Activated gamma-delta T cell (primary cell): ENCODE data around the gene ENO4.

ENCODE experiments used
- DNase-seq: peaks from one replicate; lab custom pipeline; 2025; lab: John Stamatoyannopoulos, UW
- total RNA-seq, 2 donors: gene quantifications; one replicate each; lab custom pipeline; 2026; lab: John Stamatoyannopoulos, UW

The ENO4 gene, protein sequence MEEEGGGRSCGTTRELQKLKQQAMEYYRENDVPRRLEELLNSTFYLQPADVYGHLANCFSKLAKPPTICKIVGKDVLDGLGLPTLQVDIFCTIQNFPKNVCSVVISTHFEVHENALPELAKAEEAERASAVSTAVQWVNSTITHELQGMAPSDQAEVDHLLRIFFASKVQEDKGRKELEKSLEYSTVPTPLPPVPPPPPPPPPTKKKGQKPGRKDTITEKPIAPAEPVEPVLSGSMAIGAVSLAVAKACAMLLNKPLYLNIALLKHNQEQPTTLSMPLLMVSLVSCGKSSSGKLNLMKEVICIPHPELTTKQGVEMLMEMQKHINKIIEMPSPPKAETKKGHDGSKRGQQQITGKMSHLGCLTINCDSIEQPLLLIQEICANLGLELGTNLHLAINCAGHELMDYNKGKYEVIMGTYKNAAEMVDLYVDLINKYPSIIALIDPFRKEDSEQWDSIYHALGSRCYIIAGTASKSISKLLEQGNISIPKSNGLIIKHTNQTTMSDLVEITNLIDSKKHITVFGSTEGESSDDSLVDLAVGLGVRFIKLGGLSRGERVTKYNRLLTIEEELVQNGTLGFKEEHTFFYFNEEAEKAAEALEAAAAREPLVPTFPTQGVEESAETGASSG
- total RNA-seq, result 0 reads per million in 2 donors

DNA sequence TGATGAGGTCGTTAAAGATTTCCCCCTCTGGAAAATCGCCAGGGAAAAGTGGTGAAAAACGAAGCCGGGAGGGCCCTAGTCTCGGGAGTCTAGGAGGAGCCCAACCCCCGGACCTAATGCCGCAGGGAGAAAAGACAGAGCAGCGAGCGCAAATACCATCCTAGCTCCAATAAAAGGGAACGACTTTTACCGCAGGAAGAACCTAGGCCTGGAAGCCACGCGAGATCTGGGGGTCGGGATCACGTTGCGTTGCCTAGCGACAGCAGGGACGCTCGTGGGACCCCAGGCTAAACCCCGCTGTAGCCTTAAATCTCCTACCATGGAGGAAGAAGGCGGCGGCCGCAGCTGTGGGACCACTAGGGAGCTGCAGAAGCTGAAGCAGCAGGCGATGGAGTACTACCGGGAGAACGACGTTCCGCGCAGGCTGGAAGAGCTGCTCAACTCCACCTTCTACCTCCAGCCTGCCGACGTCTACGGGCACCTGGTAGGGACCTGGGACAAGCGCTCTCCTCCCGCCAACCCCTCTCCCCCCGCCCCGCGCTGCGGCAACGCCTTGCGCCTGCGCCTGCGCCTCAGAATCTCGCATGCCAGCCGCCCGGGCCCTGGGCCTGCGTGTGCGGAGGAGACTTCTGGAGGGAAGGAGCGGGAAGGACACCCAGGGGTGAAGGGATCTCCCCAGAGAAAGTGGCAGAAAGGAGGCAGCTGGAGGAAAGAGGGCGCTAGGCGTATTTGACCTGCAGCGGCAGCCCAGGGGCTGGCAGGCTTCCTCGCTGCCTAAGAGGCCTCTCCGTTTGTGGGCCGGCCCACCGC lies at the start of gene ENO4:
ENO4 (plus strand) TSS at position 252 of the 810 bp plus-strand sequence; CDS start at position 320, 68 bp downstream.
- no peak for DNase-seq

DNA sequence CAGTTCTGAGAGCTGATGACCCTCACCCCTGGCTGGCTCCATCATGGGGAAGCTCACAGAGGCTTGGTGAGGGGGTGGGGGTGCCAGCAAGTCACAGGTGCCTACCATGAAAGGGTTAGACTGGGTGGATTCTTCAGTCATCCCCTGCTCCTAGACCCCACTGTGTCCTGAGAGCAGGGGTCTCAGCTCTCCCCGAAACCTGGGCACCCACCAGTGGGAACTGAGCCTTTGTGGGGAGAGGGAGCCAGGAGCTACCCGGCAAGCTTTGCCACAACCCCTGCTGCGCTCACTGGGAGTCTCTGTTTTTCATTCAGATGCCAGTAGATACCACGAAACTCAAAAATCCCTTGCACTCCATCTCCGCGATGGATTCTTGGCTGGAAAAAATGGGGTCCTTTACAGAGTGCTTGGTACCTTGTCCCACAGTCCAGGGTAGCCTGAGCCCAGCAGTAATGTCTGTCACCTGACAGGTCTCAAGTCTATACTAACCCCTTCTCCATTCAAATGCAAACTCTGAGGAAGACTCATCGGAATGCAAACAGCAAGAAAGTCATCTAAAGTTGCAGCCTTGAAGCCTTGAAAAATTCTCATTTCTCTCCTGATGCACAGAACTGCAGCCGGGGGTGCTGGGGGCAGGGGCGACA lies 48.9 kb upstream of the ENO4 start:
- no peak for DNase-seq

DNA sequence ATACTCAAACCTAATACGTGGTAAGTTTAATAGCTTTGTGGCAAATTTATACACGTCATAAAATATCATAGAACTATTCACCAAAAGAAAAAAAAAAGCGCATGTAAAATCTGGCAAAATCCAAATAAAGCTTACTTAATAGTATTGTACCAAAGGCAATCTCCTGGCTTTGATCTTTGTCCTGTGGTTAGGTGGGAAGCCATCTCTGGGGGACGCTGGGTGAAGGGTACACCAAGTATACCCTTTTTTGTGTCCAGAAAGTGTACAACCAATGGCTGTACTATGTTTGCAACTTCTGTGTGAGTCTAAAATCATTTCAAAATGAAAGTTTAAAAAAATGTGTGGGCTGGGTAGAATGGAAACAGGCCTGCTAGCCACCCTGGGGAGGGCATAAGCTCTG lies 47.6 kb upstream of the ENO4 start:
- no peak for DNase-seq

DNA sequence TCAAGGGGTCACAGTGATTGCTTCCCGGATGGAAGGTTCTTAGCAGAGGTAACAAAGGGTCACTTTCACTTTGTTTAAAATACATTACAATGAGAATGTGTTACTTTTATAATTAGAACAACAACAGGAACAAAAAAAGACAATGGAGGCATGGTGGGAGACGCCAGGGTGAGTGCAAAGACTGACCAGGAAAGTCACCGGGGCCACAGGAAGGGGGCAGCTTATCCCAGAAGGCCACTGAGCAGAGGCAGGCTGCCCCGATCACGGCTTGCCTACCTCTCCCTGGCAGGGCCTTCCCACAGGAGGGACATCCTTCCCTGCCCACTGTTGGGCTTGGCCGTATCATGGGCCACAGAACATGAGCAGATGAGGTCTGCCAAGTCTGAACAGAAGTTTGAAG lies 46.8 kb upstream of the ENO4 start:
- DNase-seq, result no peak

DNA sequence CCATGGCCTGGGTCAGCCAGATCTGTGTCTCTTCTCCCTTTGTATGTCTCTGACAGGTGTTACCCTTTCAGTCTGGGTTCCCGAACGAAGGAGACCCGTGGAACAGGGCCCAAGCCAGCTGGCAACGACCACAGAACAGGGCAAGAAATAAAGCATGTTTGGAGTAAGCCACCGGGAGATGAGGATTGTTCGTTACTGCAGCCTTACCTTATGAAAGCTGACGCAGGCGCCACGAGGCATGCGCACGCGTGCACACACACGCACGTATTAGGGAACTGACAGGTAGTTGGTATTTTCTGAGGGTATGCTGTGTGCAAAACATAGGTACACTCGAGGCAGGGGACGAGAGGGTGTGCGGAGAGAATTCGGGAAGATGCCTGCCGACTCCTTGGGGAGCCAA lies 46.4 kb upstream of the ENO4 start:
- DNase-seq, result no peak

DNA sequence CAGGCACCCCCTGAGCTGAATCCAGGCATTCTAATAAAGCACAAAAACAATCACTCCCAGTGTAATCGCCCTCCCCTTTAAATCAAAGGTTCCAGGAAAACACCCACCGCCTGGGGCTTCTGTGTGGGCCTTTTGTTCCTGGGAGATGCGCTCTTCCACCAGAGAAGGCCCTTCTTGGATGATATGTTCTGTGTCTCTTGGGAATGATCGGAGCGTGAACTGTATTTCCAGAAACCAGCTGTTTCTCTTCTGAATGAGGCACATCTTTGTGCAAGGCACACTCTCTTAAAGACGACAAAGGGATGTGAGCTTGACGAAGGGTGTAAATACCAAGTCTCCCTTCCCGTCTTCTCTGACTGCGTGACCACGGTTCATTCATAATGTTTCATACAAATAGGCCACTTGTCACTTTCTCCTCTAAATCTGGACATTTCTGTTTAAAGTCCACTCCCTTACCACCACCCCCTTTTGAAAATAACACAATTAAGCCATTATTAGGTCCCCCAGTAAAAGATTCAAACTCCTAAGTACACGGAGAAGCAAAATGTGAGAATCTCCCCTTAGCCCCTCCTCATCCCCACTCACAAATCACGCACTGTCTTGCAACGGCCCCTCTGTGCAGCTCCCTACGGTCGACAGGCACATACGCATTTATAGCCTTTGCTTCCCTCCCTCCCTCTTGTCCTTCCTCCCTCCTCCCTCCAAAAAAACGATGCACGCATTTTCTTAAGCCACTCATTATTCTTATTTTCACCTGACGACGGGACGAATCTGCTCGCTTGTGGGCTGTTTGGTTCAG lies 45.6 kb upstream of the ENO4 start:
- no peak for DNase-seq

DNA sequence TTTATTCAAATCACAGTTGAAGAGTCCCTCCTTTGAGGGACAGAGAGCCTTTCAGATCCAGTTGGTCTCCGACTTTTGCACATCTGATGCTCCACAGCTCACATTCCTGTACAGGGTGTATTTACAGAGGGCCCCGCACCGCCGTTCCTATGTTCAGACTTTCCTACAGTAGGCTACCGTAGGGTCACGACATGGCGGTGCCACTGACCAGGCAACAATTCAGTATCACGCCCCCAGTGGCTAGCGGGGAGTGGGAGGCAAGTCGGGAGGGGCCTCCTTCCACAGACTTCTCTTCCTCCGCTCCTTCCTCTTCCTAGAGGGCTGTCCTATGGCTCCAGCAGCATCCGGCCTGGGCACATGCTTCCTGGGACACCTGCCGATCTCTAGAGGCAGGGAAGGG lies 40.6 kb upstream of the ENO4 start:
- no peak for DNase-seq

DNA sequence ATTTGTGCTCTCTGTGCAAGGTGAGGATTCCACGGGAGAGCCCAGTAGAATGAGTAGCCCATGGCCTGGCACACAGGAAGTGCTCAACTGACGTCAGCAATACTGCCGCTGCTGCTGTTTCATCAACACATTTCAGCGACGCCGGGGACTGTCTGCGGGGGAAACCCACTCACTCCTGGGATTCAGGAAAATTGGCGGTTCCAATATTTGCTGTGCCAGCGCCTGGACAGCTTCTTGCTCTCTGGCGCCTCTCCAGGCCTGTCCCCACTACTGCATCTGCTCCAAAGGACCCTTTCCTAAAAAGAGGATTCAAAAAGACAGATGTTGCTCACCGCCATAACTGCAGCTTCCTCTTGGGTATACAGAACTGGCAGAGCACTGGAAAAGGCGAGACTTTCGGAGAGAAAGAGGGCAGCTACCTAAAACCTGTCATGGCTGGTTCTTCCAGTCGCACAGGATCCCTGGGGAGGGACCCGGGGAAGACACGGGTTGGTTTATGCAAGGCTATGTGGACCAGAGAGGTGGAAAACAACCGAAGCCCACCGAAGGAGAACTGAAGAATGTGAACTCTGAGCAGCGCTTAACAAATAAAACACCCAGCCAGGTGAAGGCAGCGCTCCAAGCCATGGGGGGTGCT lies 39.7 kb upstream of the ENO4 start:
- no peak for DNase-seq

DNA sequence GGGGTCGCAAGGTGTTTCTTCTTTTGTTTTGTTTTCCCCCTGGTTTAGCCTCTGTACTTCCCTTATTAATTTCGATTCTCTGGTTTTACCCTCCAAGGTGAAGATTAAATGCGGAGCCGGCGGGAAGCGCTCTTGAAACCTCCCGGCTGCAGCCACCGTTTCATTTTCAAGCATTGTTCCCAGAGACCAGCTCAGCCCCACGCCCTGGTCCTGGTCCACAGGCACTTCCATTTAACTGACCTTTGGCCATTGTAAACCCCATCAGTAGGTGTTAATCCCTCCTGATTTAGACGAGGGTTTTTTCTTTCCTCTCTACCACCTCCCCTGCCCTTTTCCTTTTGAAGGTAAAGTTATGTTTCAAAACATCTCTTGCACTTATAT lies 39.2 kb upstream of the ENO4 start:
- DNase-seq, result no peak

DNA sequence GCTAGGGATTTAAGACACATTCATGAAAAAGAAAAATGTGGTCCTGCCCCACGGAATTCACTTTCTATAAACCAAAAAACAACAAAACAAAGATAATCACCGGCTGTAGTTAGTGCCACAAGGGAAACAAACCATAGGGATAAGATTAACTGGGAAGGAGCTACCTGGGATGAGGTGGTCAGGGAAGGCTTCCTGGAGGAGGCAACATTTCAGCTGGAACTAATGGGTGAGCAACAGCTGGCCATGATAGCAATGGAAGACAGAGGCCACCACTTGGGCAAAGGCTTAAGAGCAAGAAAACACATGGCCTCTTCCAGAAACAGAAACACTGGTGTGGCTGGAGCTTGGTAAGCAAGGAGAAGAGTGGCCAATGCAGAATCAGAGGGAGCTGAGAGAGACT lies 38.4 kb upstream of the ENO4 start:
- no peak for DNase-seq

DNA sequence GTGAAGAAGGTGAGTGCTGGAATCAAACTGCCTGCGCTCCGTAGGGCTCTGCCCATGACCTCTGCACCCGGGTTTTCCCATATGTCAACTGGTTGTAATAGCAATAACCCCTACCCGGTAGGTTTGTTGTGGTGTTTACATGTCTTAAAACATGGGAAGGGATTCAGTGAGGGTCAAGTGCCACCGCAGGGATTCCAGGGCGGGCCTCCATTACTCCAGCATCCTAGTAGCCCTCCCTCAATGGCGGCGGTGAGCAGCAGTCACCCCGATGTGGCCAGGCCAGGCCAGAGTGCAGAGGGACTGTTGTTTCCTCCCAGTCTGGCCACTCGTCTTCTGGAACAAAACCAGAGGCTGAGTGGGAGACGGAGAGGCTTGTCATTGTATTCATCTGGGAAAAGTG lies 37.6 kb upstream of the ENO4 start:
- DNase-seq, result no peak

DNA sequence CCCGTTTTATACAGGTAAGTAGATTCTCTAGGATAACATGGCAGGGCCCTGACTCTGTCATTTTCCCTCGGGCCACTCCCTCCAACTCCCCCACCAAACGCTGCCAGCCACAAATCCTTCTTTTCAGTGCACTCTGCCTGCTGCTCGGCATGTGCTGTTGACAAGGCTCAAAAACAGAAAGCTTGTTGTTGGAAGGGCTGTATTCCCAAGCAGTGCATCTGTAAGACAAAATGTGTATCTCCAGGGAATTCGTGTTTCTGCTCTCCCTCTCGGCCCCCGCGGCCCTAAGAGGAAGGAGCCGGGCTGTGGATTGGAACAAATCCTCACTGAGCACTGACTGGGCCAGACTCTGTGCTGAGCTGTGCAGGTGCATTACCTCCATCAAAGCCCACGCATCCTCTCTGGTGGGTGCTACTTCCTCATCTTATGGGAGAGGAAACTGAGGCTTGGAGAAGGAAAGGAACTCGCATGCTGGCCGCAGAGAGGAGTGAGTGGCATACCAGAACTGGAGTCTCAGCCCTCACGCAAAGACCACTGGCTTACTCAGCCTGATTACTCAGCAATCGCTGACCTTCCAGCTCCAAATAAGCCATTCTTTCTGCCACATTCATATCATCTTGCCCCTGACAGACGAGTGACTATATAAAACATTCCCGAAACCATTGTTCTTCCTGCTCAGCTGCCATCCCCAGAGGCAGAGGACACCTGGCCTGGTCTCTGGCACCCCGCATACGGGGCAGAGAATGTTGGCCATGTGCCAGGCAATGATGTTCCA lies 33.5 kb upstream of the ENO4 start:
- no peak for DNase-seq

DNA sequence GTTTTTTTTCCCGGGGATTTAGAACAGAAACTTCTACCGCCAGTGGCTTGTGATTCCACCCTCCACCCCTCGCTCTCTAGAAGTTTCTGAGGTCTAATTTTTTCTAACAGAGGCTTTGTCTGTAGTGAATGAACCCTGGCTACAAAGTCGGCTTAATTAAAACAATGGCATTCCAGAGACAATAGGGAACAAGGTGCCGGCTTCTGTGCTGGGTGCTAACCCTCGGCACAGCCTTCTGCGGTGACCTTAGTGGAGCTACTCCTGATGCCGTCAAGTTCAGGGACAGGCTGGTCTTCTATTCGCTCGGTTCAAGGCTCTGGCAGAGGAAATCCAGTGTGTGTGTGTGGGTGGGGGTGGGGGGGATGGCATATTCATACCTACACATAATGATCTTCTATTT lies 32.1 kb upstream of the ENO4 start:
- no peak for DNase-seq

DNA sequence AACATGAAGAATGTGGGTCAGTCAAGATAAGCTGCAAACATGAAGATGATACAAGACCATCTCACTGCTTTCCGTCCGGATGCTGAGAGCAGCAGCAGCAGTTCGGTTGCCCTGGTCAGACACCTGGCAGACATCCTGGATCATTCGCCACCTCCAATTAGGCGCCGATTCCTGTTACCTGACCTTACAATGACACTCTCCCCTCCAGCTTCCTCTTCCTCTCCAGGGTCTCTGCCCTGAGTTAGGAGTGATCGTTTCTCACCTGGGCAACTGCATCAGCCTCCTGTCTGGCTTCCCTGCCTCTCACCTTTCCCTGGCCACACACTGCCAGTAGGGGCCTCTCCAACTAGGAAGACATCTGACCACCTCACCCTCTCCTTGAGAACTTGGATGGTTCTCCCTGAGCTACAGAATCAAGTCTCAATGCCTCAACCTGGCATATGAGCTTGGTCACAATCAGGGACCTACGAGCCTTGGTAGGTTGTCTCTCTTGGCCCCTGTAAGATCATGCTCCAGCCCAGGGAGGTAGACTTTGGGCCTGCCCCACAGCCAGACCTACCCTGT lies 31.4 kb upstream of the ENO4 start:
- DNase-seq, result no peak

DNA sequence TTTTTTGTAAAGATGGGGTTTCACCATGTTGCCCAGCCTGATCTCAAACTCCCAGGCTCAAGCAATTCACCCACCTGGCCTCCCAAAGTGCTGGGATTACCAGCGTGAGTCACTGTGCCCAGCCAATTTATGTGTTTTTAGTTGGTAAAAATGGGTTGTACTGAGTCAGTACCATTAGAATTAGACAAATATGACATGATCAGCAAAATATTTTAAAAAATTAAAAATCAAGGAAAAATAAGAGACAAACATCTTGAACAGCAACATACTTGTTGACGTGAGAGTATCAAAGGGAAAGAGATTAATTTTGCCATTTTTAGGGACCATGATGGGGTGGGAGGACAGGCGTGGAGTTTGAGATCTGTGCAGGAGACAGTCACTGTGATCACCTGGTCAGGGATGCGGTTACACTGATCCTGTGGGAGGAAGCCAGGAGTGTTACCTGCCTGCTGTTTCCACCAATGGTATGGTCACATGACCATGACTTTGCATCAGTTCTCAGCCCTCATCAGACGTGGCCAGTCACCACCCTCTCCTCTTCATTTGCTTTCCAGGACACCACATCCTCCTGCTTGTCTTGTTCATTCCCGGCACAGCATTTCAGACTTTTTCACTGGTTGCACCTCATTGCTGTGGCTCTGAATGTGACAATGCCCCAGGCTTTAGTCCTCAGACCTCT lies 29.2 kb upstream of the ENO4 start:
- no peak for DNase-seq

DNA sequence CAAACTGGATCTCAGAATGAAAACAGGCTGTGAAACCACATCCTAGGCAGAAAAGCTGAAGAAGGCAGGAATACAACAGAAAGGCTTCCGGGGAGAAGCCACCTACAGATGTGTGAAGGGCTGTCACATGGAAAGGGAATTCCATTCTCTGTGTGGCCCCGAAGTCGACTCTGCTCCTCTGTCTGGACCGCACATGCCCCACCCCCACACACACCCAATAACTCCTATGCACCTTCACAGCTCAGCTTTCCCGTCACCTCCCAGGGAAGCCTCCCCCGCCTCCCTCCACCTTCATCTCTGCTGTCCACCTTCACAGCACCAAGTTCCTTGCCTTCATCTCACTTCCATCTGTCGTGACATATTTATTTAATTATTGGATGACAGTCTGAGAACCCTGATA lies 23.4 kb upstream of the ENO4 start:
- DNase-seq, result no peak

DNA sequence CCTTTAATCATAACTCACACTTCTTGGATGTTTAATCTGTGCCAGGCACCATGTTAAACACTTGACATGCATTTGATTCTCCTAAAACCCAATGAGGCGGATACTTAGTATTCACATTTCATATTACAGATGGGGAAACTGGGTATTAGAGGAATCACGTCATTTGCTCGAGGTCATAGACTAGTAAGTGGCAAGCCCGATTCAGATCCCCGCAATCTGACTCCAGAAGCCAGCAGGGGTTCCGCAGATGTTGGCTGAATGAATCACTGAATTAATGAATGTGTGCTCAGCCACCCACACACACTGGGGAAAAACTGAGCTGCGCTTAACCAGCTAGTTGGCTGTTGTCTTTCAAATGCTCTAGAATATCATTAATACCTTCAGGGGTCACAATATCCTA lies 22.5 kb upstream of the ENO4 start:
- DNase-seq, result no peak

DNA sequence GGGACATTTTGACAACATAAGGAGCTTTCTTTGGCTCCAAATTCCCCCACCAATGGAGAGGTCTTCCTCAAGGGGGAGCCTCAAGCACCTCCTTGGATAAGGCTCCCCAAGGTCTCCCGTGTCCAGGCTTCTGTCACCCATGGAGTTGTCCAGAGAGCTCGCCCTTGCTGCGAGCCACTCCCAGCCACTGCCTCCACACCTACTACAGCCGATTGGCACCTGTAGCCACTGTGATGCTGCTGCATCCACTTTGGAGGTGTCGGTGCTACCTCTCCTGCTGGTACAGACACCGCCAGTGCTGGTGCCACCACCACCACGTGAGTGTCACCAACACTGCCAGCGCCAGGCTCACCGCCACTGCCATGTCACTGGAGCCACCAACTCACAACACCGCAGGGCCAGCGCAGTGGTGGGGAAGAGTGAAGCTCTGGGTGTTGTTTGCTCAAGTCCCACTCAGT lies 22.1 kb upstream of the ENO4 start:
- no peak for DNase-seq

DNA sequence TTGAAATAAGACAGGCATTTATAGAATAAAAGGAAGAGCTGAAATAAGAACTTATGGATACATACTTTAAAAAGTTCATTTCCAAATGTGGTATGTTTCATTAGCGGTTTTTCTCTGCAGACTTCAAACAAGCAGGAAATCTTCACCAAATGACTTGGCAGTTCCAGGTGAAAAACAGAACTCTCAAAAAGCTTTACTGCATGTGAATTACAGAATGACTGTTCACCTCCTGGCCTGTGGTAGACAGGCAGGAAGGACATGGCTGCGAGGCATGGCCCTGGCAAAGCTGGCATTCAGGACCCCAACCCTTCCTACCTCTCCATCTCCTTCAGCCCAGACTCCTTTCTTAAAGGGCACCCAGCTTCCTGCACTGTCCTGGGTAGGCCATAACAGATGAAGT lies 21.2 kb upstream of the ENO4 start:
- DNase-seq, result no peak
